CD8-positive, alpha-beta memory T cell (primary cell): ENCODE results near the gene DTX1. TPM values are rescaled to one million over a fixed set of nuclear protein-coding genes. Genes with fewer than 3 reads are reported as not detected.
A peak's percentile ranks its signal among the peaks of the same experiment; 100 is the strongest.

ENCODE experiments used
- CTCF ChIA-PET: fragments of 350-600 bp; sonication (Branson Sonifier 250); formaldehyde crosslinking; loops from one replicate; lab custom pipeline; 2021; ENCODE audit warnings: antibody characterized with exemption; lab: Charles Lee
- POLR2A ChIA-PET: fragments of 350-600 bp; sonication (Branson Sonifier 250); formaldehyde crosslinking; loops from one replicate; lab custom pipeline; 2021; ENCODE audit warnings: antibody characterized with exemption; lab: Charles Lee
- DNase-seq, 5 donors: peaks; one replicate each; pipeline versions ENCODE4 v3.0.0 to v3.0.0-alpha.2; 2020 to 2022; ENCODE audit warnings: mixed read lengths in 1 of 5
- H3K27ac ChIP-seq: one replicate; pipeline ENCODE4 v1.7.0; 2013; ENCODE audit warnings: low read depth, mild to moderate bottlenecking, low read length, moderate library complexity
- H3K27me3 ChIP-seq: 2 replicates; pipeline ENCODE4 v1.7.0; 2013; ENCODE audit warnings: low read length, mild to moderate bottlenecking; ENCODE audit not compliant: insufficient read depth, poor library complexity, severe bottlenecking
- H3K36me3 ChIP-seq: 2 replicates; pipeline ENCODE4 v1.7.0; 2013; ENCODE audit warnings: mild to moderate bottlenecking, low read length, moderate library complexity; ENCODE audit not compliant: insufficient read depth
- H3K4me1 ChIP-seq: 2 replicates; pipeline ENCODE4 v1.7.0; 2013; ENCODE audit warnings: mild to moderate bottlenecking, low read length, moderate library complexity; ENCODE audit not compliant: insufficient read depth
- H3K4me3 ChIP-seq: 2 replicates; pipeline ENCODE4 v1.7.0; 2013; ENCODE audit warnings: mild to moderate bottlenecking, low read length
- H3K9me3 ChIP-seq: 2 replicates; pipeline ENCODE4 v1.7.0; 2013; ENCODE audit warnings: mild to moderate bottlenecking, low read length
- H3K27ac Mint-ChIP-seq, 8 donors: one replicate each; pipeline ENCODE4 v1.8.0; 2020 to 2021; ENCODE audit warnings: mixed read lengths in 8 of 8, mild to moderate bottlenecking in 6 of 8, inconsistent platforms in 3 of 8, moderate library complexity in 3 of 8
- H3K27me3 Mint-ChIP-seq, 2 donors: one replicate each; pipeline ENCODE4 v1.8.0; 2020 to 2021; ENCODE audit warnings: mixed read lengths in 2 of 2, mild to moderate bottlenecking in 1 of 2, moderate library complexity in 1 of 2
- H3K36me3 Mint-ChIP-seq, 3 donors: one replicate each; pipeline ENCODE4 v1.8.0; 2020 to 2021; ENCODE audit warnings: mixed read lengths in 3 of 3, inconsistent platforms in 1 of 3, mild to moderate bottlenecking in 1 of 3
- H3K4me1 Mint-ChIP-seq, 3 donors: one replicate each; pipeline ENCODE4 v1.8.0; 2020 to 2021; ENCODE audit warnings: mixed read lengths in 3 of 3, inconsistent platforms in 1 of 3, mild to moderate bottlenecking in 1 of 3
- H3K4me3 Mint-ChIP-seq, 7 donors: one replicate each; pipeline ENCODE4 v1.8.0; 2020 to 2021; ENCODE audit warnings: mixed read lengths in 7 of 7, mild to moderate bottlenecking in 6 of 7, moderate library complexity in 4 of 7, inconsistent platforms in 2 of 7
- H3K9me3 Mint-ChIP-seq, 5 donors: one replicate each; pipeline ENCODE4 v1.8.0; 2020 to 2022; ENCODE audit warnings: mixed read lengths in 5 of 5, mild to moderate bottlenecking in 3 of 5, moderate library complexity in 2 of 5, inconsistent platforms in 1 of 5
- polyA plus RNA-seq: library from polyadenylated mRNA; unstranded; fragments of 300-500 nt; fragmentation: Illumina TruSeq; gene quantifications from one replicate; pipeline ENCODE4 v1.2.3, GENCODE V29; 2021
- total RNA-seq, 2 experiments: library from RNA; stranded (reverse); gene quantifications; one replicate each; pipeline ENCODE4 v1.2.3, GENCODE V29; 2021

Gene DTX1
- total and polyA plus RNA-seq, 3 experiments from 2014 or later = 0.98 to 2.2 (median 2.0) TPM

DNA sequence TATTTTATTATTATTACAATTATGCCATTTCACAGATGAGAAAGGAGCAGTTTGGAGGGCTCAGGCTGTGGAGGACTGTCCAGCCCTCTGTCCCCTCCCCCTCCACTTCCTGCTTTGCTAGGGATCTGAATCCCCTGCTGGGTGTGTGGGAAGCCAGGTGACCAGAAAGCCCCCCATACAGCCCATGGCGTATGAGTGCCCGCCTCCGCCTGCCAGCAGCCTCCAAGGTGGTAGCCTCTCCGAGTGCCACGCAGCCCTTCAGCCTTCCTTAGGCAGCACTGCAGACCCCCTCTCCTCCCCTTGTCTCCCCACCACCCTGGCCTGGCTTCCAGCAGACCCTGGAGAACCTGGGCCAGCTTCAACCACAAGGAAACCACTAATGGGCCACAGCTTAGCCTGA is 12.6 kb downstream of the DTX1 start:
- Histone ChIP-seq H3K27ac (no peak overlapping the region), H3K4me3 (no peak overlapping the region), H3K9me3 (no peaks in the 10 kb centered on the region), H3K4me1 (peaks cover 15% of the 10 kb centered on the region), H3K27me3 (no peaks in the 10 kb centered on the region), H3K36me3 (no peaks in the 10 kb centered on the region)
- no peaks in the 10 kb centered on the region for H3K36me3 Mint-ChIP-seq
- no peak for DNase-seq
- no peak overlapping the region for H3K27ac Mint-ChIP-seq
- H3K9me3 Mint-ChIP-seq = no peaks in the 10 kb centered on the region
- H3K27me3 Mint-ChIP-seq = no peaks in the 10 kb centered on the region
- ChIA-PET POLR2A (no interaction called here), CTCF (interaction anchor here (1.7 to 1.9 kb wide), 2 partner anchors 20 to 29 kb away, joined by 5 read pairs; no protein-coding TSS in a partner anchor)
- no peak overlapping the region for H3K4me3 Mint-ChIP-seq
- H3K4me1 Mint-ChIP-seq = peaks cover 16 to 38% (median 29%) of the 10 kb centered on the region in 3 donors

DNA sequence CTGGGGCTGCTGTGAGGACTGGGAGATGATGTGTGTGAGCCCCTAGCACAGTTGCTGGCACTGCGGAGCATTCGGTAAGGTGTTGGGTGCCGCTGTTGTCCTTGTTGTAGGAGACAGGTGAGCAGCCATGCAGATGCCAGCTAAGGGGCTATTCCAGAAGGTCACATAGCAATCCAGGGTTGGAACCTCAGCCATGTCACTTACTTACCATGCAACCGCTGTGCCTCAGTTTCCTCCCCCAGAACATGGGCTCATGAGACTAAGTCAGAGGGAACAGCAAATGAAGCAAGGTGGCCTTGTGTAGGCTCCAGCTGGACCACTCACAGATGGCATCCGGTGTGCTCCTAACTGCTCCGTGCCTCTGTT is 13.2 kb downstream of the DTX1 start:
- Histone ChIP-seq H3K27ac (no peak overlapping the region), H3K4me1 (peaks cover 17% of the 10 kb centered on the region), H3K4me3 (no peak overlapping the region), H3K9me3 (no peaks in the 10 kb centered on the region), H3K36me3 (no peaks in the 10 kb centered on the region), H3K27me3 (no peaks in the 10 kb centered on the region)
- Mint-ChIP-seq H3K36me3 (no peaks in the 10 kb centered on the region), H3K4me1 (peaks cover 21 to 39% (median 29%) of the 10 kb centered on the region in 3 donors), H3K4me3 (no peak overlapping the region), H3K27me3 (no peaks in the 10 kb centered on the region), H3K9me3 (no peaks in the 10 kb centered on the region), H3K27ac (peak overlapping the region; percentile 4 to 72 (median 66))
- CTCF ChIA-PET = interaction anchor here (1.7 kb wide), 1 partner anchor 29 kb away, joined by 5 read pairs; no protein-coding TSS in a partner anchor
- no peak for DNase-seq
- POLR2A ChIA-PET = no interaction called here

DNA sequence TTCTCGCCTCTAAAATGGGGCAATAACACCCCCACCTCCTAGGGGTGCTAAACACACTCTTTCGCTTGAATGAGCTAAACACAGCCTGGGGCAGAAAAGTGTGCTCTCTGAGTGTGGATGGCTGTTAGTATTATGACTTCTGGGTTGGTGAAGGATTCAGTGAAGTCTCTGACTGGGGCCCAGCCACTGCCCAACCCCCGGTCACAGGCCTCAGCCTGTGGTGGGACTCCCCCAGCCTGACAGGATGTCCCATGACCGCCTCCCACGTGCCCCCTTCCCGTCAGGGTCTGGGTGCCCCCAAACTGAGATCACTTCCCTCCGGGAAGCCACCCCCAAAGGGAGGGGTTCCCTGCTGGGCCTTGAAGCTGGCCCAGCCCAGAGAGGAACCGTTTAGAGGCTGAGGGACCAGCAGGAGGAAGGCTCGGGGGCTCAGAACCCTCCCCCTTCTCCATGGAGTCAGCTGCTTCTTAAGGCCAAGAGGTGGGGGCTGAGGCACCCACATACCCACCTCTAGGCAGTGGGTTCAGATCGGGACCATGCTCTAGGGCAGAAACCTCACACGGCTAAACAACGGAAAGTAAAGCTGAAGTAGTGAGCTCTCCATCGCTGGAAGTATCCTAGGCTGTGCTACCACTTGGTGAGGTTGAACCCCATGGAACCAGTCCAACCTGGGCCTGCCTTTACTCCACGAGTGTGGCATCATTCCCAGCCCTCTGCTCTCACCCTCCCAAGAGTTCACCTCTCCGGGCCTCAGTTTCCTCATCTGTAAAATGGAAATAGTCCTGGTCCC is 13.8 kb downstream of the DTX1 start:
- peak overlapping the region in 7 of 8 donors; percentile 4 to 72 (median 68) for H3K27ac Mint-ChIP-seq
- peaks cover 23% of the 10 kb centered on the region for H3K4me1 ChIP-seq
- no peaks in the 10 kb centered on the region for H3K36me3 ChIP-seq
- no peaks in the 10 kb centered on the region for H3K9me3 Mint-ChIP-seq
- H3K36me3 Mint-ChIP-seq = no peaks in the 10 kb centered on the region
- peak; percentile 13 to 56 (median 21) for DNase-seq
- H3K4me3 Mint-ChIP-seq = peak overlapping the region in 1 of 7 donors; percentile 29
- CTCF ChIA-PET = interaction anchor here (0.8 to 1.7 kb wide), 2 partner anchors 28 to 83 kb away, joined by 3 to 5 read pairs; no protein-coding TSS in a partner anchor
- peaks cover 26 to 43% (median 35%) of the 10 kb centered on the region in 3 donors for H3K4me1 Mint-ChIP-seq
- H3K4me3 ChIP-seq = no peak overlapping the region
- no peak overlapping the region for H3K27ac ChIP-seq
- no peaks in the 10 kb centered on the region for H3K27me3 ChIP-seq
- POLR2A ChIA-PET = no interaction called here
- H3K9me3 ChIP-seq = no peaks in the 10 kb centered on the region
- H3K27me3 Mint-ChIP-seq = no peaks in the 10 kb centered on the region

DNA sequence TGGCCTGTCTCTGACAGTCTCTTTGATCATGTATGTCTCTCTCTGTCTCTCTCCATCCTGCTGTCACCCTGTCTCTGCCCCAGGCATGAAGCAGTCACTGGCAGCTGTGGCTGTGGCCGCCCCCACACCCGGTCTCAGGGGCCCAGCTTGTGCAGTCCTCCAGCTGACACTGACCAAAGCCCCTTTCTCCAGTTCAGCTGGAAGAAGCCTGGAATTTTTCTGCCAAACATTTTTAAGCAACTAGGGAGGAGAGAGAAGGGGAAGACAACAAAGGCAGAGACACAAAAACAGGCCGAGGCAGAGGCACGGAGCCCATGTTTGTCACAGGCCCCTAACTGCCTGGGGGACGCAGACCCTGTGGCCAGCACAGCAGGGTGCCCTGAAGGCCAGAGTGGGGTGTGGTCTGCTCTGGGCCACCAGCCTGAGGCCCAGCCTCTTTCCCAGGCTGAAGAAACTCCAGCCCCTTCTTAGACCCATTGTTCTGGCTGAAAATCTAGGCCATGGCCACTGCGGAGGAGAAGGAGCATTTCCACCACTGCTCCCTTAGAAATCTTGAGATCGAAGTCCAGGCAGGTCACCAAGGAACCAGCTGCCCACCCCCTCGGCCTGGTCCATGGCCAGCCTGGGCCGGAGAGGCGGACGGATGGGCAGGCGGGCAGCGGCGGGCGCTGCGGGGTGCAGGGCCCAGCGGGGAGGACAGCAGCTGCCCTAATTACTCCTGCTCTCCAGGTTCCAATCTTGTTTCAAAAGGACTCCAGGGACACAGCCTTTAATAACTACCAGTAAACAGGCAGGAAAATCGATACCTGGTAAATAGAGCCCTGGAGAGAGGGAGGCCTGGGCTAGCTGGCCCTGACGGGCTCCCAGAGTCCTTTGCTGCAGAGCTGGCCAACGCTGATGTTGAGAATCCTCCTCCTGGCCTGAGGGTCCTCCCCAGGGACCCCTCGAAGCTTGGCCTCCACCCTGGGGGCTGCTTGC is 14.9 kb downstream of the DTX1 start:
- H3K4me3 ChIP-seq = no peak overlapping the region
- Mint-ChIP-seq H3K4me1 (peaks cover 33 to 50% (median 43%) of the 10 kb centered on the region in 3 donors), H3K4me3 (no peak overlapping the region), H3K36me3 (no peaks in the 10 kb centered on the region), H3K27ac (peak overlapping the region in 4 of 8 donors; percentile 40 to 78 (median 64)), H3K9me3 (no peaks in the 10 kb centered on the region), H3K27me3 (no peaks in the 10 kb centered on the region)
- H3K4me1 ChIP-seq = peaks cover 29% of the 10 kb centered on the region
- no peaks in the 10 kb centered on the region for H3K9me3 ChIP-seq
- ChIA-PET CTCF (interaction anchor here (0.5 to 1.7 kb wide), 4 partner anchors 9 to 209 kb away, joined by 3 to 5 read pairs (median 4); no protein-coding TSS in a partner anchor), POLR2A (no interaction called here)
- DNase-seq = no peak
- H3K27me3 ChIP-seq = no peaks in the 10 kb centered on the region
- H3K36me3 ChIP-seq = no peaks in the 10 kb centered on the region
- H3K27ac ChIP-seq = no peak overlapping the region

DNA sequence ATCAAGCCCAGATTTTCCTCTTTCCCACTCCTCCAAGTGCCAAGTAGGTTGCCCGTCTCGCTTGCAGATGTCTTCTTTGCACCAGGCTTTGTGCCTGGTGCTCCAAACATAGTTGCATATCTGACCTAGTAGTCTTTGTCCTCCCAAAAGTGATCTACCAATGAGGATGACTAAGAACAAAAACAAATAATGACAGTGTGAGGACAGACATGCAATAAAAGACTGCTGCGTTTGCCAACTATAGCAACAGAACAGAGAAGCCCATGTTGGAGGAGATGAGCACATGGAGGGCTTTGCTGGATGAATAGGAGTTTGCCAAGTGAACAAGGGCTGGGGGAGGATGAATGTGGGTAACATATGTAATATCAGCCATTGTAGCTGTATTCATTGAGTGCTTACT is 15.6 kb downstream of the DTX1 start:
- Mint-ChIP-seq H3K9me3 (no peaks in the 10 kb centered on the region), H3K27me3 (no peaks in the 10 kb centered on the region), H3K4me3 (no peak overlapping the region), H3K27ac (peak overlapping the region in 2 of 8 donors; percentile 26 to 62), H3K36me3 (no peaks in the 10 kb centered on the region), H3K4me1 (peaks cover 32 to 50% (median 46%) of the 10 kb centered on the region in 3 donors)
- Histone ChIP-seq H3K27me3 (no peaks in the 10 kb centered on the region), H3K4me1 (peaks cover 29% of the 10 kb centered on the region), H3K36me3 (no peaks in the 10 kb centered on the region), H3K27ac (no peak overlapping the region), H3K9me3 (no peaks in the 10 kb centered on the region), H3K4me3 (no peak overlapping the region)
- CTCF ChIA-PET = interaction anchor here (0.5 to 1.3 kb wide), 3 partner anchors 10 to 210 kb away, joined by 3 to 5 read pairs (median 4); no protein-coding TSS in a partner anchor
- no peak for DNase-seq
- POLR2A ChIA-PET = no interaction called here

DNA sequence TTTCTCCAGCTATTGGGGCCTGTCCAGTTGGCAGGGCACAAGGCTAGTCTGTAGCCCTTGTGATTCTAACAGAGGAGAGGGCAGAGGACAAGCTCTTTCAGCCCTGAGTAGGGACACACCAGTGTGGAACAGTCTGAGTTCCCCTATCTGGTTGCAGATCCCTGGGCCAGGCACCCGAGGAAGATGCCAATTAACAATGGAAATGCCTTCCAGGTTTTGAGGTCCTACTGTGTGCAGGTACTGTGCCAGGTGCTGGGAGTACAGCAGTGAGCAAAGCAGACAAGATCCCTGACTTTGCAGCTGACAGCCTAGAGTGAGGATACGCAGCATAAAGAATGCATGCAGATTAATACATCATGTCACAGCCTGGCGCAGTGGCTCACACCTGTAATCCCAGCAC is 17.1 kb downstream of the DTX1 start:
- POLR2A ChIA-PET = no interaction called here
- Histone ChIP-seq H3K9me3 (no peaks in the 10 kb centered on the region), H3K27ac (no peak overlapping the region), H3K36me3 (no peaks in the 10 kb centered on the region), H3K4me3 (no peak overlapping the region), H3K27me3 (no peaks in the 10 kb centered on the region), H3K4me1 (peaks cover 29% of the 10 kb centered on the region)
- no peak for DNase-seq
- CTCF ChIA-PET = interaction anchor here (1.0 kb wide), 1 partner anchor 9 kb away, joined by 4 read pairs; no protein-coding TSS in a partner anchor
- Mint-ChIP-seq H3K27ac (peak overlapping the region in 1 of 8 donors; percentile 20), H3K27me3 (no peaks in the 10 kb centered on the region), H3K36me3 (peaks cover 0 to 1% (median 0%) of the 10 kb centered on the region in 3 donors), H3K4me3 (no peak overlapping the region), H3K9me3 (no peaks in the 10 kb centered on the region), H3K4me1 (peaks cover 32 to 50% (median 46%) of the 10 kb centered on the region in 3 donors)

DNA sequence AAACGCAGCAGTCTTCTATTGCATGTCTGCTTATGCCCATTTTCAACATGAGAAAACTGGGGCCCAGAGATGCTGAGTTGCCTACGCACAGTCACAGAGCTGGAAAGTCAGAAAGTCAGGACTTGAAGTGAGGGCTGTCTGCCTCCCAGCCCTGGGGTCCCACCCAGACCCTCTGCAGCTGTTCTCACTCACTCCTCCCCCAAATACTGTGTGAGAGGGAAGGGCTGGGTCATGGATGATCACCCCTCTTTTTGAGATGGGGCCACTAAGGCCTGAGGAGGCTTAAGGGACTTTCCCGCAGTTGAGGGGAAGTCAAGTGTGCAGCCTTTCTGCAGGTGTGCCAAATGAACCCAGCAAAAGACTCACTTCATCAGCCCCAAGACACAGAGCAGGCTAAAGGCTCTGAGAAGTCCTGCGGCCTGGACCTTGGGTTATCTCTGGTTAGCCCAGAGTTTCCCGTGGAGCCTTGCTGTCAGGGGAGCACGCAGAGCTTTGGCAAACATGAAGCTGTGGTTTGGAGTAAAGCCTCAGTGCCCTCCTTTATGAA is 18.7 kb downstream of the DTX1 start:
- Mint-ChIP-seq H3K36me3 (peaks cover 0 to 1% (median 0%) of the 10 kb centered on the region in 3 donors), H3K27ac (peak overlapping the region in 3 of 8 donors; percentile 4 to 61 (median 46)), H3K4me3 (no peak overlapping the region), H3K9me3 (no peaks in the 10 kb centered on the region), H3K27me3 (no peaks in the 10 kb centered on the region), H3K4me1 (peaks cover 27 to 41% (median 40%) of the 10 kb centered on the region in 3 donors)
- no peak overlapping the region for H3K4me3 ChIP-seq
- peaks cover 20% of the 10 kb centered on the region for H3K4me1 ChIP-seq
- ChIA-PET POLR2A (no interaction called here), CTCF (no interaction called here)
- no peaks in the 10 kb centered on the region for H3K27me3 ChIP-seq
- DNase-seq = no peak
- H3K36me3 ChIP-seq = no peaks in the 10 kb centered on the region
- H3K27ac ChIP-seq = no peak overlapping the region
- H3K9me3 ChIP-seq = no peaks in the 10 kb centered on the region
